SHP77 treated with DMSO at 0.1 percent for 48 hours (cell line): ENCODE measurements around the gene TMEM106C.

Source experiments
- DNase-seq: peaks from one replicate; lab custom pipeline; 2025; lab: John Stamatoyannopoulos, UW

TMEM106C gene

GRCh38 chr12:48016373-48017020 lies 53.1 kb downstream of the TMEM106C start:
- DNase-seq = no peak

- DNase-seq = no peak
Observed at GRCh38 chr12:48017496-48017895, 54.1 kb downstream of the TMEM106C start.

GRCh38 chr12:48017921-48018617 lies 54.7 kb downstream of the TMEM106C start:
- DNase-seq = no peak
